ENCODE data around the gene DAB2IP. TPM values are rescaled to one million over a fixed set of nuclear protein-coding genes. Genes with fewer than 3 reads are reported as not detected.

The DAB2IP gene
- total RNA-seq (2021), result 46.7 and 59.9 TPM in 2 replicates
- percentile 55 among the genes with signal in this experiment for Bru-seq, nascent RNA
- percentile 53 among the genes with signal in this experiment for BruChase-seq, experiment 1, labeled RNA remaining after a 2-hour chase
- percentile 57 among the genes with signal in this experiment for BruChase-seq, experiment 2, labeled RNA remaining after a 6-hour chase
- long read RNA-seq, full-length matches to known transcripts, result 1 of 43 reads
- long read RNA-seq, partial matches to known transcripts, result 6 of 43 reads
- long read RNA-seq, other reads (novel, unspliced or antisense), result 36 of 43 reads

DNA sequence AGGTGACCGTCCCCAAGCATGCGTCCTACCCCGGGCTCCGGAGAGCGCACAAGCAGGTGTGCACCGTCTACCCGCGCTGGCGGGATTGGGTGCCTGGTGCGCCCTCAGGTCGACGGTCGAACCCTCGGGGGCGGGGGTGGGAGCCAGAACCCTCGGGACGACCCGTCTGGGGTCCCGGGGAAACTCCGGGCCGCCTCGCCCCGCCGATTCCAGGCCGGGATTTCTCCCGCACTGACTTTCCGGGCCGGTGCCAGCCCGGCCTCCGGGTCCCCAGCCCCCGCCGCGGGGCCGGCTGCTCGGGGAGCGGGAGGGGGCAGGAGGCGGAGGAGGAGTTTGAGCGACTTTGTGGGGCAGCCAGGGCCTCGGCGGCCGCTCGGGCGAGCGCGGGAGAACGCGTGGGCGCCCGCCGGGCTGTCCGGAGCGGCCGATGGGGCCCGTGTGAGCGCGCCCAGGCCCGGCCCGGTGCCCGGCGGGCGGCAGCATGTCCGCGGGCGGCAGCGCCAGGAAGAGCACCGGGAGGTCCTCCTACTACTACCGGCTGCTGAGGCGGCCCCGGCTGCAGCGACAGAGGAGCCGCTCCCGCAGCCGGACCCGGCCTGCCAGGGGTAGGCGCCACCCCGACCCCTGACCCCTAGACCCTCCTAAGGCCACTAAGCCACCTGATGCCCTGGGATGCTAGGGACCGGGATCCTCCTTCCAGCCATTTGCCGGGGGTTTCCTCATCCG is at the start of gene DAB2IP:
DAB2IP (plus strand) TSS at position 340 of the 726 bp plus-strand sequence; CDS start at position 482, 142 bp downstream.
- Histone ChIP-seq H3K4me2 (peak within 1 kb of the TSS; percentile 72), H3K4me1 (replicated peaks; ENCODE audit: insufficient read depth) (peaks cover 16% of the 10 kb centered on the region), H3F3A (ENCODE audit: insufficient read depth, low read depth) (peaks cover 15% of the 10 kb centered on the region; the same call in 1 of the 2 replicates), H2AFZ (0 out of 2 replicates have a peak within 1 kb of the TSS, but pooled peaks have one; percentile 39), H3K27me3 (ENCODE audit: insufficient read depth, low read depth) (peaks cover 15% of the 10 kb centered on the region; the same call in 1 of the 2 replicates), H3K79me2 (ENCODE audit: low read depth) (no peaks in the 10 kb centered on the region), H3K4me3 (peak within 1 kb of the TSS; percentile 46; the same call in 1 of the 2 replicates), H3K36me3 (ENCODE audit: low read depth) (no peaks in the 10 kb centered on the region), H3K9me2 (ENCODE audit: insufficient read depth) (no peaks in the 10 kb centered on the region), H4K20me1 (ENCODE audit: insufficient read depth) (no peaks in the 10 kb centered on the region; the same call in 1 of the 2 replicates), H3K27ac (no peak within 1 kb of the TSS), H3K9me3 (ENCODE audit: insufficient read depth, low read depth) (no peaks in the 10 kb centered on the region)
- ChIA-PET POLR2A (ENCODE audit: unreplicated experiment) (no interaction called here), CTCF (interaction anchor here (0.7 kb wide), 1 partner anchor 448 kb away, joined by 3 read pairs; no protein-coding TSS in a partner anchor)
- no TSS peak for BruUV-seq (replicated peaks)
- intact Hi-C loops (cut with micrococcal nuclease; ENCODE audit: unreplicated experiment), result loop anchor here (1.0 to 2.0 kb wide), 2 partner anchors 52 to 85 kb away; no protein-coding TSS in a partner anchor
- DNase-seq, result peak in 1 of 2 experiments; percentile 66
- no peak for TF ChIP-seq EZH2 (IDR thresholded peaks at IDR 0.05; ENCODE audit: low read depth)
- TF ChIP-seq, protein P1, sequence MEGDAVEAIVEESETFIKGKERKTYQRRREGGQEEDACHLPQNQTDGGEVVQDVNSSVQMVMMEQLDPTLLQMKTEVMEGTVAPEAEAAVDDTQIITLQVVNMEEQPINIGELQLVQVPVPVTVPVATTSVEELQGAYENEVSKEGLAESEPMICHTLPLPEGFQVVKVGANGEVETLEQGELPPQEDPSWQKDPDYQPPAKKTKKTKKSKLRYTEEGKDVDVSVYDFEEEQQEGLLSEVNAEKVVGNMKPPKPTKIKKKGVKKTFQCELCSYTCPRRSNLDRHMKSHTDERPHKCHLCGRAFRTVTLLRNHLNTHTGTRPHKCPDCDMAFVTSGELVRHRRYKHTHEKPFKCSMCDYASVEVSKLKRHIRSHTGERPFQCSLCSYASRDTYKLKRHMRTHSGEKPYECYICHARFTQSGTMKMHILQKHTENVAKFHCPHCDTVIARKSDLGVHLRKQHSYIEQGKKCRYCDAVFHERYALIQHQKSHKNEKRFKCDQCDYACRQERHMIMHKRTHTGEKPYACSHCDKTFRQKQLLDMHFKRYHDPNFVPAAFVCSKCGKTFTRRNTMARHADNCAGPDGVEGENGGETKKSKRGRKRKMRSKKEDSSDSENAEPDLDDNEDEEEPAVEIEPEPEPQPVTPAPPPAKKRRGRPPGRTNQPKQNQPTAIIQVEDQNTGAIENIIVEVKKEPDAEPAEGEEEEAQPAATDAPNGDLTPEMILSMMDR (conservative IDR thresholded peaks at IDR 0.05), result no peak

DNA sequence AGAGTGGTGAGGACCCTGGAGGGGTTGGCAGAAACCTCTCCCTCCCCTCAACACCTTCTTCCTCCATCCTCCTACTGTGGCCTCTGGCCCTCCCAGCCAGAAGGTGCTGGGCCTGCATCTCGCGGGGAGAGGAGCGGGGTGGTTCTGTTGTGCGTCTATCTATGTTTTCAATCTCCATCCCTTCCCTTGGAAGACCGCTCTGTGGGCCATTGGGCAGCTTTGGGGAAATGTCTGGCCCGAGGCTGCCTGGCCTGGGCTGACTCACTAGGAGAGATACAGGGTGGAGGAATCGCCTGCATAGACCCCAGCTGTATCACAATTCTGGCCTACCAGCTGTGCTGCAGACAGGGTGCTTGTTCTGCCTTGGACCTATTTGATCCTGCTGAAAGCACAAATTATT is 48.4 kb upstream of the DAB2IP start:
- Histone ChIP-seq H3K9me2 (ENCODE audit: insufficient read depth) (no peaks in the 10 kb centered on the region), H3K4me3 (no peak overlapping the region), H3F3A (ENCODE audit: insufficient read depth, low read depth) (peaks cover 29% of the 10 kb centered on the region), H3K9me3 (ENCODE audit: insufficient read depth, low read depth) (no peaks in the 10 kb centered on the region), H3K27me3 (ENCODE audit: insufficient read depth, low read depth) (no peaks in the 10 kb centered on the region), H3K36me3 (ENCODE audit: low read depth) (no peaks in the 10 kb centered on the region), H2AFZ (no peak overlapping the region), H3K4me1 (replicated peaks; ENCODE audit: insufficient read depth) (peaks cover 22% of the 10 kb centered on the region), H3K4me2 (no peak overlapping the region), H3K79me2 (ENCODE audit: low read depth) (no peaks in the 10 kb centered on the region; the same call in 1 of the 2 replicates), H4K20me1 (ENCODE audit: insufficient read depth) (no peaks in the 10 kb centered on the region), H3K27ac (no peak overlapping the region)
- intact Hi-C loops (cut with micrococcal nuclease; ENCODE audit: unreplicated experiment), result no loop called here
- BruUV-seq (replicated peaks), result no TSS peak
- TF ChIP-seq, protein P1 (conservative IDR thresholded peaks at IDR 0.05), result no peak
- TF ChIP-seq EZH2 (IDR thresholded peaks at IDR 0.05; ENCODE audit: low read depth), result no peak
- ChIA-PET CTCF (no interaction called here), POLR2A (ENCODE audit: unreplicated experiment) (no interaction called here)
- no peak for DNase-seq

DNA sequence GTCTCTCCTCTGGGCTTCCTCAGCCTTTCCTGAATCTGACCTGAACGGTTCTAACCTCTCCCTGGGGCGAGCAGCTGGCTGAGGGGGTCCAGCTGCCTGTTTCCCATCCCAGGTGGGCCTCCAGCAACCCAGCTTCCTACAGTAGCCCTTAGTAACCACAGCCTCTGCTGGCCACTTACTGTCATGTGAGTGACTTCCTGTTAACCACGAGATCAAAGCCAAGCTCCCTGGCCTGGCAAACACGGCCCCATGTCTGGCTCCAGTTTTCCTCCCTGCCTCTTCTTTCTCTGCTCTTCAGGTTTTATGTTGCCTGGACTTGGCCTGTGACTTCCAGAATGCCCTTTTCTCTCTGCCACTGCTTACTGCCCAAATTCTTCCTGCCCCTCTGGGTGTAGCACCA is 47.2 kb upstream of the DAB2IP start:
- no peak overlapping the region for H3K4me2 ChIP-seq
- H3K27ac ChIP-seq, result no peak overlapping the region
- H3K9me3 ChIP-seq (ENCODE audit: insufficient read depth, low read depth), result no peaks in the 10 kb centered on the region
- intact Hi-C loops (cut with micrococcal nuclease; ENCODE audit: unreplicated experiment), result no loop called here
- DNase-seq, result no peak
- TF ChIP-seq EZH2 (IDR thresholded peaks at IDR 0.05; ENCODE audit: low read depth), result no peak
- TF ChIP-seq, protein P1 (conservative IDR thresholded peaks at IDR 0.05), result no peak
- POLR2A ChIA-PET (ENCODE audit: unreplicated experiment), result no interaction called here
- no peak overlapping the region for H3K4me3 ChIP-seq
- H2AFZ ChIP-seq, result no peak overlapping the region
- BruUV-seq (replicated peaks), result no TSS peak
- peaks cover 28% of the 10 kb centered on the region for H3K4me1 ChIP-seq (replicated peaks; ENCODE audit: insufficient read depth)
- CTCF ChIA-PET, result no interaction called here
- no peaks in the 10 kb centered on the region; the same call in 1 of the 2 replicates for H3K79me2 ChIP-seq (ENCODE audit: low read depth)
- H3K27me3 ChIP-seq (ENCODE audit: insufficient read depth, low read depth), result no peaks in the 10 kb centered on the region
- no peaks in the 10 kb centered on the region for H3K9me2 ChIP-seq (ENCODE audit: insufficient read depth)
- no peaks in the 10 kb centered on the region for H3K36me3 ChIP-seq (ENCODE audit: low read depth)
- H4K20me1 ChIP-seq (ENCODE audit: insufficient read depth), result no peaks in the 10 kb centered on the region
- peaks cover 27% of the 10 kb centered on the region for H3F3A ChIP-seq (ENCODE audit: insufficient read depth, low read depth)

Measured in PC-9 (cell line).